IPS-11a (cell line): Measurements from ENCODE around the gene ZNF787.

ENCODE experiments used
- H3K4me3 ChIP-seq: one replicate; pipeline ENCODE4 v1.5.1; 2013; ENCODE audit warnings: low read depth, low read length, control low read depth

Gene ZNF787

DNA sequence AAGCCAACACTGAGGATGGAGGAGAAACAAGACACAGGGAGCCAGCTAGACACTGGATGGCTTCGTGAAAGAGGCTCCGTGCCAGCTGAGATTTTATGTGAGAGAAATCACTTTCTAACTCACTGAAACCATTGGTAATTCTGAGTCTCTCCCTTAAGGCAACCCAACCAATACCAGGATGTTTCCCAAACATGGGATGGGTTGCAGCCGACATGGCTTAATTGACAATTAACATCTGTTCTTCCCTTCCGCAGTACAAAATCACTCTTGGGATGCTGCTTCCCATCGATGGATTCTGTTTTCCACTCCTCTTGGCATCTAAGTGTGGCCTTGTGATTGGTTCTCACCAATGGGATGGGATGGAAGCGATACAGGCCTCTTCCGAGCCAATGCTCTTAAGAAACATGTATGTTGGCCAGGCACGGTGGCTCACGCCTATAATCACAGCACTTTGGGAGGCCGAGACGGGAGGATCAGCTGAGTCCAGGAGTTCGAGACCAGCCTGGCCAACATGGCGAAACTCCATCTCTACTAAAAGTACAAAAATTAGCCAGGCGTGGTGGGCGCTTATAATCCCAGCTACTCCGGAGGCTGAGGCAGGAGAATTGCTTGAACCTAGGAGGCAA lies 2.3 kb upstream of the ZNF787 start:
- no peak overlapping the region for H3K4me3 ChIP-seq

GRCh38 chr19:56120371-56121179 lies 520 bp downstream of the ZNF787 start:
- H3K4me3 ChIP-seq, result peak overlapping the region; percentile 80

GRCh38 chr19:56120002-56120370 lies 1.1 kb downstream of the ZNF787 start:
- H3K4me3 ChIP-seq, result peak overlapping the region; percentile 80

DNA sequence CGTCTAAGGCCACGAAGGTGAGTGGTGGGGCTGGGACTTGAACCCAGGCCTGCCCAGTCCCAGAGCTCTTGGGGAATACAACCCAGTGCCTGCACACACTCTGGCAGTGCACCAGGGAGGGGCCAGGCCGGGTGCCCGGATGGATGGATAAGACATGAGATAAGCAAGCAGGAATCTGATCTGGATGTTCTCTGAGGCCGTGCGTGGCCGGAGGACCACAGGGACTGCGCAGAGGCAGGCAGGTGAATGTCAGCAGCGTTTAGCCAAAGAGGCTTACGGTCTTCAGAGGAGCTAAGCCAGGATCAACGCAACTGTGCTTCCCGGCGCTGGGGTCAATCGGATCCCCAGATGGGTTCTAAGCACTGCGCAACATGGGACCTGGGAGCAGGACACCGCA lies 1.5 kb downstream of the ZNF787 start:
- peak overlapping the region; percentile 80 for H3K4me3 ChIP-seq

GRCh38 chr19:56118666-56119581 lies 2.2 kb downstream of the ZNF787 start:
- no peak overlapping the region for H3K4me3 ChIP-seq

GRCh38 chr19:56117889-56118288 lies 3.2 kb downstream of the ZNF787 start:
- no peak overlapping the region for H3K4me3 ChIP-seq

DNA sequence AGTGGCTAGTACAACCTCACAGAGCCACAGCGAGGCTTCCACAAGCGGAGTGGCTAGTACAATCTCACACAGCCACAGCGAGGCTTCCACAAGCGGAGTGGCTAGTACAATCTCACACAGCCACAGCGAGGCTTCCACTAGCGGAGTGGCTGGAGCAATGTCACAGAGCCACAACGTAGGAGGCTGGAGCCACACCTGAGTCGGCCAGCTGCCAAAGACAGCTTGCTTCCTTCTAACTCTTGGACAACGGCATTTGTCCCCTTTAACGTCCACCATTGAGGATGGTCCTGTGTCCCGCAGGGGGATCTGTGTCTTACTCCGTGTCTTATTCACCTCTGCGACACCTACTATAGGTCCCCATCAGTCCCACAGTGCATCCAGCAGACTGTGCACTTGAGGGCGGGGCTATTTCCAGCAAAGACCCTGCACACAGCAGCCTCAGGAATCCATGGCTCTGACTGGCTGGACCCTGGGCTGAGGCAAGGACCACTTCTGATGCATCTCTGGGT lies 3.7 kb downstream of the ZNF787 start:
- H3K4me3 ChIP-seq, result no peak overlapping the region

- no peak overlapping the region for H3K4me3 ChIP-seq
Measured at GRCh38 chr19:56116606-56117005, 4.5 kb downstream of the ZNF787 start.

- H3K4me3 ChIP-seq, result no peak overlapping the region
Measured at GRCh38 chr19:56115490-56115889, 5.6 kb downstream of the ZNF787 start.

DNA sequence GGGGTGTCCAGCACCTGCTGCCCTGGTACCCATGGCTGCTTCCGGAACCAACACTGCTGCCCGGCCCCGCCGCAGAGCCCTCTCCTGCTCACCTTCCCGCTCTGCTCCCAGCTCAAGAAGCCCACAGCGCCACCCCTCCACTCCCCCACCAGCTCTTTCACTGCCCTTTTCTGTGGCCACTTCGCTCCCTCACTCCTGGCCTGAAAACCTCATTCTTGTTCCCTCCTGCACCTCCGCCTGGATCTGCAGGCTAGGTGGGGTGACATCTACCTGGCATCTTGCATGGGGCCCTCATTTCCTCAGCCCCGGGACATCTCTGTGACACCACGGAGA lies 6.4 kb downstream of the ZNF787 start:
- no peak overlapping the region for H3K4me3 ChIP-seq

DNA sequence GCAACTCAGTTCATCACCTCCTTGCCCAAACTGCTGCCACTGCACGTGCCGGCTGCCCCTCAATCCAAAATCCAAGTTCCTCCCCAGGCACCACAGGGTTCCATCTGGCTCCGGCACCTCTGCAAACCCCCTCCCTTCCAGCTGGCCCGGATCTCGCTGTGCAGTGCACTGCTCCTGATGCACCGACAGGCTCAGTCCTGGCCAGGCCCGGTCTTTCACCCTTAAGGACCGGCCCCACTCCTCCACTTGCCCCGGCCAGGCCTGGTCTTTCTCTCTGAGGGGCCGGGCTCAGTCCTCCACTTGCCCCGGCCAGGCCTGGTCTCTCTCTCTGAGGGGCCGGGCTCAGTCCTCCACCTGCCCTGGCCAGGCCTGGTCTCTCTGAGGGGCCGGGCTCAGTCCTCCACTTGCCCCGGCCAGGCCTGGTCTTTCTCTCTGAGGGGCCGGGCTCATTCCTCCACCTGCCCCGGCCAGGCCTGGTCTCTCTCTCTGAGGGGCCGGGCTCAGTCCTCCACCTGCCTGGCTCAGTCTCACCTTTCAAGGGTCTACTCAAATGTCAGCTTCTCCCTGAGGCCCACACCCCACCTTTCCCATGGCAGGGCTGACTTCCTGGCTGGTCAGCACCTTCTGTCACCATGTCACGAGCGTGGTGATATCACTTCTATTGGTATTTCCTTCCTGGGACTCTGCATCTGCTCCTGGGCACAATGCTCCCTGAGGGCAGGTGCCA lies 6.9 kb downstream of the ZNF787 start:
- H3K4me3 ChIP-seq, result no peak overlapping the region

DNA sequence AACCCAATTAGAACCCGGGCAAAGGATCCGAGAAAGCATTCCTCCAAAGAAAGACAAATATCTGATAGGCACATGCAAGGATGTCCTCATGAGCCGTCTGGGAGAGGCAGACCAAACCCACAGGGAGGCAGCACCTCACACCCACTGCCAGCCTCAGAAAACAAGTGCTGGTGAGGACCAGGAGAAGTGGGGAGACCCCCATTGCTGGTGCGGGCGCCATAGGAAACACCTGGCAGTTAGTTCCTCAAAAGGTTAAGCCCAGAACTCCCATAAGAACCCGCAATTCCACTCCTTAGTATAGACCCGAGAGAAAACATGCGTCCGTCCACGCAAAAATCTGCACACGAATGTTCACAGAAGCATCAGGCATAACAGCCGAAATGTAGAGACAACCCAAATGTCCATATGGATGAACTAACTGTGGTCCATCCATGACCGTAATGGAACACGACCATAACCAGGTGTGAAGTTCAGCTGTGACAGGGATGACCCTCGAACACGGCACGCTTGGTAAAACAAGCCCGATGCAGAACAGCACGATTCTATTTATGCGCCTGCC lies 7.9 kb downstream of the ZNF787 start:
- no peak overlapping the region for H3K4me3 ChIP-seq

DNA sequence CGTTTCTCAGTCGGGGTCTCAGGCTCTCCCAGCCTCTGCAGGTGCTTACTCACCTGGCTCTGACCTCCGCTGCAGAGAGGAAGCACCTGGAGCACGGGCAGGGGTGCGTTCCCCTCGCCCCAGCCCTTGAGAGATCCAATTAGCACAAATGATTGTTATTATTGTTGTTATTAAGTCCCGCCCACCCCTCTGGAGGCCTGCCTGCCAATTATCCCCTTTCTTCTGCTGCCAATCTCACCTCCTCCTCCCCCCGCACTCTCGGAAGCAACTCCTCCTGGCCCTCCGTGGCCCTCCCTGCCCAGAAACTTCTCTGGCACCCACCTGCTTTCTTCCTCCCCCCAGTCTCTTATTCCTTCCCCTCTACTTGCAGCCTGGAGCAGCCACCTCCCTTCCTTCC lies 8.8 kb downstream of the ZNF787 start:
- no peak overlapping the region for H3K4me3 ChIP-seq

- H3K4me3 ChIP-seq, result no peak overlapping the region
Measured at GRCh38 chr19:56111601-56112312, 9.3 kb downstream of the ZNF787 start.

DNA sequence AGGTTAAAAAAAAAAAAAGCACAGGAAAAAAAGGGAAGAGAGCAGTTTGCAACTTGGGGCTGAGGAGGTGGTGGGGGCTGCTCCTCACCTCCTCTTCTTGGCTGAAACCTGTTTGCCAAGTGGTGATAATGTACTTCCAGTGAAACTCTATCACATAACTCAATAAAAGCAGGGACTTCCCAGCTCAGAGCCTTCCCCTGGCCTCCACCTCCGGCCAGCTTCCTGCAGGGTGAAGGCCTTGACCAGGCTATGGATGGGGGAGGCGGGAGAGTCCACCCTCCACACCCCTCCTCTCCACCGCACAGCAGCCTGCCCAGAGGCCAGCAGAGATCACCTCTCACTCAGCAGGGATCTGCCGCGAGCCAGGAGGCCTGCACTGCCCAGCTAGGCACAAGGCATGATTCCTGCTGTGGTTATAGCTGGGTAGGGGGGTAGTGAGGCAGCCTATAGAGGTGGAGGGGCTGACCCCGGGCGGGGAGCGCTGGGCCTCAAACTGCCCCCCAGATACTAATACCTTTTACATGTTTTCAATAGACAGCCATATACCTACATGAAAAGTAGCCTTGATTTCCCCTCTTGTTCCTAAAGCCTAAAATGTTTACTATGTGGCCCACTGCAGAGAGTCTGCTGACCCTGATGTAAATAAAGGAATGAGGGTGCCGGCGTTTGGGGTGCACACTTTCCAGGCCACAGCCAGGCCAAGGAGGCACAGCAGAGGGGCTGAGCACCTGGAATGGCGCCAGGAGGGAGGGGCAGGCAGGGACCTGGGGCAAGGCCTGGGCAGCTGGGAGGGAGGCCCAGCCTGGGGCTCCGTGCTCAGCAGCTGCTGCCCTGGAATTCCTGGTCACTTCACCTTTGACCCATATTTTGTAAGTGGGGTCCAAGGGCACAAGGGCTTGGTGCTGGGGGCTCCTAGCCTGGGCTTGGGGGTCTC lies 10.3 kb downstream of the ZNF787 start:
- H3K4me3 ChIP-seq, result no peak overlapping the region

- H3K4me3 ChIP-seq, result no peak overlapping the region
Measured at GRCh38 chr19:56109226-56109625, 11.9 kb downstream of the ZNF787 start.

DNA sequence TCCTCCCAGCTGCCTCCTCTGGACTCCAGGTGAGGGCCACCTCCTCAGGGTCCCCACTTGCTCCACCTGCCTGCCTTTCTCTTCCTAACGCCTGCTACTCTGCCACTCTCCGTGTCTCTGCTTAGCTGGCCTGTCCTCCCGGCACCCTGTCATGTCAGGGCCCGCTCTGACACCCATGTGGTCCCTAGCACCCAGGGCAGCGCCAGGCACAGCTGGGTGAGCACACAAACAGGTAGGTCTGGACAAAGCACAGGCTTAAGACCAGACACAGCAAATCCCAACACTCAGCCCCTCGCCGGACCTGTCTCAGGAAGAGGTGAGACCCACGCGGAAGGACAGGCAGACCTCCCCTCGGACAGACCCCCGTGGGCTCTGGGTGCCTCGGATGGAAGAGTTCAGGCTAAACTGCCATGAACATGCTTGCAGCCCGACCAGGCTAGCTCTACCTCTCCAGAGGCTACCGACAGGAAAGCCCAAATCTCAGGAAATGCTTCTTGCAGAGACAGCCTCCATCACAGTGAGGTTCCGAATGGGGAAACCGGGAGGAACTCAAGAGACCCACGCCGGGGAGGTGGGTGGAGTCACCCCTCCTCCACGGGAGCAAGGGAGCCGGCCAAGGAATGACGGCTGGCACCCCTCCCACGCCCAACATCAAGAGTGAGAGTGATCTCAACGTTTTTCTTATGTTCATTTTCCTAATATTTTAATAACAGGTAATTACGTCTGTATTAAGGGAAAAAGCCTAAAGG lies 12.5 kb downstream of the ZNF787 start:
- H3K4me3 ChIP-seq, result no peak overlapping the region
